HEK293T (cell line): ENCODE data around the gene CCNI2.

Experiments
- ARNT ChIP-seq: fragments of 450-650 bp; IDR thresholded peaks from 2 replicates; pipeline ENCODE4 v1.6.1; 2017; ENCODE audit warnings: mild to moderate bottlenecking
- BHLHE40 ChIP-seq: fragments of 450-650 bp; IDR thresholded peaks from 2 replicates; pipeline ENCODE4 v1.6.1; 2016; ENCODE audit warnings: mild to moderate bottlenecking, moderate library complexity, borderline replicate concordance
- CTBP1 ChIP-seq: fragments of 450-650 bp; IDR thresholded peaks from 2 replicates; pipeline ENCODE4 v1.6.1; 2016; ENCODE audit warnings: borderline replicate concordance
- ELF4 ChIP-seq: fragments of 450-650 bp; IDR thresholded peaks from 2 replicates; pipeline ENCODE4 v1.6.1; 2017; ENCODE audit warnings: antibody characterized with exemption
- FOXA1 ChIP-seq: fragments of 450-650 bp; IDR thresholded peaks from 2 replicates; pipeline ENCODE4 v1.6.1; 2016; ENCODE audit warnings: mild to moderate bottlenecking
- FOXK2 ChIP-seq: fragments of 450-650 bp; IDR thresholded peaks from 2 replicates; pipeline ENCODE4 v1.6.1; 2016; ENCODE audit warnings: mild to moderate bottlenecking
- FOXM1 ChIP-seq: fragments of 450-650 bp; IDR thresholded peaks from 2 replicates; pipeline ENCODE4 v1.6.1; 2017; ENCODE audit warnings: mild to moderate bottlenecking, borderline replicate concordance
- LEF1 ChIP-seq: fragments of 450-650 bp; IDR thresholded peaks from 2 replicates; pipeline ENCODE4 v1.6.1; 2017; ENCODE audit warnings: mild to moderate bottlenecking, borderline replicate concordance
- NFRKB ChIP-seq: fragments of 450-650 bp; IDR thresholded peaks from 2 replicates; pipeline ENCODE4 v1.6.1; 2016; ENCODE audit warnings: mild to moderate bottlenecking, moderate library complexity
- PKNOX1 ChIP-seq: fragments of 450-650 bp; IDR thresholded peaks from 2 replicates; pipeline ENCODE4 v1.6.1; 2016
- SP1 ChIP-seq: fragments of 450-650 bp; IDR thresholded peaks from 2 replicates; pipeline ENCODE4 v1.6.1; 2017
- SUZ12 ChIP-seq: fragments of 450-650 bp; IDR thresholded peaks from 2 replicates; pipeline ENCODE4 v1.6.1; 2016; ENCODE audit warnings: mild to moderate bottlenecking
- TARDBP ChIP-seq: fragments of 450-650 bp; IDR thresholded peaks from 2 replicates; pipeline ENCODE4 v1.6.1; 2016

- TF ChIP-seq BHLHE40 (no peak), SP1 (no peak), FOXK2 (no peak), ARNT (no peak), TARDBP (no peak), FOXA1 (no peak), ELF4 (no peak), SUZ12 (no peak), PKNOX1 (no peak), LEF1 (no peak), NFRKB (no peak), CTBP1 (no peak), FOXM1 (no peak)
These were observed 12.8 kb downstream of the CCNI2 start for GRCh38 chr5:132760049-132760420.
